Stomach (tissue), 9 donors: ENCODE data around the gene FNDC10. TPM values are rescaled to one million over a fixed set of nuclear protein-coding genes. Genes with fewer than 3 reads are reported as not detected.
A peak's percentile ranks its signal among the peaks of the same experiment; 100 is the strongest.

Experiments
- DNase-seq, 2 donors: peaks; one replicate each; pipeline versions ENCODE4 v3.0.0 to v3.0.0-alpha.2; 2013 to 2019
- H3K27ac ChIP-seq, 5 donors: fragments of 200-600 bp in 4 of 5; sonication (generic) in 4 of 5; one replicate each; pipeline ENCODE4 v1.5.1; 2013 to 2019; ENCODE audit warnings: mild to moderate bottlenecking in 1 of 5, moderate library complexity in 1 of 5
- H3K27me3 ChIP-seq, 3 donors: fragments of 200-600 bp; sonication (generic); one replicate each; pipeline ENCODE4 v1.5.1; 2017 to 2019; ENCODE audit warnings: mixed run types in 1 of 3
- H3K36me3 ChIP-seq, 4 donors: fragments of 200-600 bp; sonication (generic); 1 replicate in 3 of 4; 2 replicates in 1 of 4; pipeline ENCODE4 v1.5.1; 2016 to 2019
- H3K4me1 ChIP-seq, 4 donors: fragments of 200-600 bp; sonication (generic); one replicate each; pipeline ENCODE4 v1.5.1; 2016 to 2019
- H3K4me3 ChIP-seq, 4 donors: fragments of 200-600 bp; sonication (generic) in 3 of 4; one replicate each; pipeline ENCODE4 v1.5.1; 2016 to 2019; ENCODE audit warnings: mild to moderate bottlenecking in 1 of 4
- H3K9me3 ChIP-seq, 4 donors: fragments of 200-600 bp; sonication (generic); one replicate each; pipeline ENCODE4 v1.5.1; 2016 to 2019
- CTCF ChIP-seq, 7 experiments: fragments of 450-650 bp in 4 of 7; fragments of 200-600 bp in 3 of 7; sonication (generic) in 3 of 7; IDR thresholded peaks; one replicate each; pipeline ENCODE4 v1.5.1; 2016 to 2019; ENCODE audit warnings: antibody characterized with exemption in 7 of 7, control low read depth in 2 of 7, mild to moderate bottlenecking in 1 of 7
- EP300 ChIP-seq: sonication (generic); formaldehyde crosslinking; IDR thresholded peaks from one replicate; pipeline ENCODE4 v1.6.1; 2017; ENCODE audit warnings: antibody characterized with exemption
- POLR2A ChIP-seq, 4 donors: fragments of 450-650 bp; IDR thresholded peaks; one replicate each; pipeline ENCODE4 v1.6.1; 2016; ENCODE audit warnings: antibody characterized with exemption in 4 of 4, control low read depth in 2 of 4, mild to moderate bottlenecking in 1 of 4, moderate library complexity in 1 of 4
- POLR2AphosphoS5 ChIP-seq, 3 donors: sonication (generic); formaldehyde crosslinking; IDR thresholded peaks; one replicate each; pipeline ENCODE4 v1.6.1; 2016; ENCODE audit warnings: antibody characterized with exemption in 3 of 3
- WGBS, 5 donors: extraction: QIAGEN DNeasy Blood & Tissue Kit in 3 of 5; methylation state at CpG; one replicate each; pipeline versions ENCODE4 v1.1.5 to v1.1.7; 2013 to 2018; 5-methylcytosine and 5-hydroxymethylcytosine counted together
- intact Hi-C: fragments of 100-400 bp; cut with DNase I; formaldehyde crosslinking; loops from one replicate; pipeline ENCODE4 v1.15.1; 2023; ENCODE audit warnings: low total_unique reads
- polyA plus RNA-seq, 3 donors: library from polyadenylated mRNA; stranded (reverse); fragments of 200-250 nt; gene quantifications; one replicate each; pipeline ENCODE4 v1.2.3, GENCODE V29; 2013
- total RNA-seq, 5 donors: library from RNA; depleted of rRNA; stranded (reverse); fragments of >200 nt; gene quantifications; one replicate each; pipeline versions ENCODE4 v1.1.0 to v1.2.3, GENCODE V29; 2014 to 2016
- donor health status: healthy with polysubstance abuse.
- donor health status: Bipolar disorder and iron deficiency.
- donor health status: healthy.

FNDC10 gene
- total and polyA plus RNA-seq, 8 donors = 0.29 to 20.0 (median 4.0) TPM; not detected in 3

- Histone ChIP-seq H3K27ac (no peak overlapping the region), H3K4me1 (peaks cover 0 to 23% (median 13%) of the 10 kb centered on the region in 4 donors), H3K4me3 (no peak overlapping the region), H3K36me3 (peaks cover 0 to 24% (median 9%) of the 10 kb centered on the region in 4 donors), H3K27me3 (no peaks in the 10 kb centered on the region), H3K9me3 (no peaks in the 10 kb centered on the region)
- no peak for DNase-seq
- intact Hi-C loops = no loop called here
- TF ChIP-seq EP300 (no peak), CTCF (IDR thresholded peaks at IDR 0.05) (no peak), POLR2AphosphoS5 (IDR thresholded peaks at IDR 0.05) (no peak), POLR2A (IDR thresholded peaks at IDR 0.05) (no peak)
- 72 to 92% (median 75%) methylated on average over 2 to 10 of the region's 10 CpGs for WGBS, 5 donors
Observed at GRCh38 chr1:1552263-1552639, 47.7 kb downstream of the FNDC10 start.

- no peak for DNase-seq
- Histone ChIP-seq H3K36me3 (peaks cover 0 to 24% (median 11%) of the 10 kb centered on the region in 4 donors), H3K27me3 (no peaks in the 10 kb centered on the region), H3K9me3 (no peaks in the 10 kb centered on the region), H3K4me1 (peaks cover 0 to 23% (median 13%) of the 10 kb centered on the region in 4 donors), H3K27ac (no peak overlapping the region), H3K4me3 (no peak overlapping the region)
- intact Hi-C loops = no loop called here
- TF ChIP-seq POLR2AphosphoS5 (IDR thresholded peaks at IDR 0.05) = no peak
- TF ChIP-seq CTCF (IDR thresholded peaks at IDR 0.05) = no peak
- no peak for TF ChIP-seq POLR2A (IDR thresholded peaks at IDR 0.05)
- TF ChIP-seq EP300 = no peak
- 82 to 89% (median 84%) methylated on average over 33 of the region's 33 CpGs for WGBS, 5 donors
Observed at GRCh38 chr1:1551524-1552262, 48.2 kb downstream of the FNDC10 start.

GRCh38 chr1:1550591-1551432 lies 49.1 kb downstream of the FNDC10 start:
- WGBS, 5 donors = 64 to 73% (median 69%) methylated on average over 13 to 15 of the region's 15 CpGs
- Histone ChIP-seq H3K9me3 (no peaks in the 10 kb centered on the region), H3K36me3 (peaks cover 0 to 23% (median 13%) of the 10 kb centered on the region in 4 donors), H3K27me3 (no peaks in the 10 kb centered on the region), H3K4me1 (peaks cover 0 to 26% (median 13%) of the 10 kb centered on the region in 4 donors), H3K27ac (peak overlapping the region in 1 of 5 donors; percentile 43), H3K4me3 (no peak overlapping the region)
- DNase-seq = peak in 1 of 2 donors; percentile 69
- intact Hi-C loops = no loop called here
- TF ChIP-seq POLR2AphosphoS5 (IDR thresholded peaks at IDR 0.05) = no peak
- TF ChIP-seq EP300 = no peak
- TF ChIP-seq CTCF (IDR thresholded peaks at IDR 0.05) = no peak
- TF ChIP-seq POLR2A (IDR thresholded peaks at IDR 0.05) = no peak

GRCh38 chr1:1550087-1550486 lies 49.8 kb downstream of the FNDC10 start:
- Histone ChIP-seq H3K4me3 (no peak overlapping the region), H3K36me3 (peaks cover 0 to 15% (median 10%) of the 10 kb centered on the region in 4 donors), H3K9me3 (no peaks in the 10 kb centered on the region), H3K4me1 (peaks cover 0 to 25% (median 13%) of the 10 kb centered on the region in 4 donors), H3K27me3 (no peaks in the 10 kb centered on the region), H3K27ac (peak overlapping the region in 1 of 5 donors; percentile 43)
- no peak for DNase-seq
- TF ChIP-seq CTCF (IDR thresholded peaks at IDR 0.05) (no peak), POLR2AphosphoS5 (IDR thresholded peaks at IDR 0.05) (no peak), EP300 (no peak), POLR2A (IDR thresholded peaks at IDR 0.05) (no peak)
- 78 to 88% (median 84%) methylated on average over 7 of the region's 7 CpGs for WGBS, 5 donors
- intact Hi-C loops = no loop called here
